GM18508 (cell line): ENCODE data around the gene PHF1.
A peak's percentile ranks its signal among the peaks of the same experiment; 100 is the strongest.

ENCODE experiments used
- ATAC-seq: cut with Tn5 transposase; IDR thresholded peaks from one replicate; pipeline ENCODE4 v1.9.1; 2021; ENCODE audit warnings: moderate number of reproducible peaks; ENCODE audit not compliant: insufficient read depth, unreplicated experiment

Gene PHF1

GRCh38 chr6:33417128-33417902 is 6.5 kb downstream of the PHF1 start:
- no peak for ATAC-seq

GRCh38 chr6:33417903-33418689 is 7.3 kb downstream of the PHF1 start, which contains the start of gene CUTA:
CUTA (minus strand) TSS chr6:33418107; CDS start chr6:33418000, 107 bp downstream.
- peak; percentile 78 for ATAC-seq

GRCh38 chr6:33418690-33419291 is 8.0 kb downstream of the PHF1 start:
- ATAC-seq = no peak

- ATAC-seq = no peak
Measured at GRCh38 chr6:33419580-33420490, 9.0 kb downstream of the PHF1 start, which contains the start of gene SYNGAP1. SYNGAP1 (plus strand) TSS chr6:33420065; CDS start chr6:33420265, 200 bp downstream.

- no peak for ATAC-seq
Measured at GRCh38 chr6:33420491-33421343, 9.9 kb downstream of the PHF1 start.

- no peak for ATAC-seq
Measured at GRCh38 chr6:33421344-33421643, 10.5 kb downstream of the PHF1 start.

GRCh38 chr6:33423777-33424176 is 13.0 kb downstream of the PHF1 start:
- ATAC-seq = no peak

GRCh38 chr6:33424855-33425667 is 14.2 kb downstream of the PHF1 start:
- no peak for ATAC-seq

GRCh38 chr6:33425668-33426577 is 15.1 kb downstream of the PHF1 start:
- no peak for ATAC-seq

GRCh38 chr6:33426590-33427511 is 16.0 kb downstream of the PHF1 start:
- no peak for ATAC-seq

GRCh38 chr6:33427585-33428223 is 16.9 kb downstream of the PHF1 start:
- no peak for ATAC-seq

GRCh38 chr6:33428224-33428965 is 17.6 kb downstream of the PHF1 start:
- no peak for ATAC-seq

GRCh38 chr6:33428966-33429749 is 18.3 kb downstream of the PHF1 start:
- ATAC-seq = no peak

- no peak for ATAC-seq
Measured at GRCh38 chr6:33429750-33430052, 18.9 kb downstream of the PHF1 start.

- no peak for ATAC-seq
Measured at GRCh38 chr6:33430334-33430733, 19.5 kb downstream of the PHF1 start.
